Endometrium (tissue), 2 donors: Measurements from ENCODE around the gene MYO1E.
"Not testable (repeated sequence)": the region's sequence is repeated elsewhere in the genome, so short reads cannot be mapped to it uniquely, and the experiment has no call there.

ENCODE experiments used
- FAIRE-seq: peaks from 2 replicates; lab custom pipeline; 2012; peaks lifted over from hg19 to GRCh38; lab: Jason Lieb, UNC
- donor health status: control.
- donor health status: control.

Gene MYO1E

DNA sequence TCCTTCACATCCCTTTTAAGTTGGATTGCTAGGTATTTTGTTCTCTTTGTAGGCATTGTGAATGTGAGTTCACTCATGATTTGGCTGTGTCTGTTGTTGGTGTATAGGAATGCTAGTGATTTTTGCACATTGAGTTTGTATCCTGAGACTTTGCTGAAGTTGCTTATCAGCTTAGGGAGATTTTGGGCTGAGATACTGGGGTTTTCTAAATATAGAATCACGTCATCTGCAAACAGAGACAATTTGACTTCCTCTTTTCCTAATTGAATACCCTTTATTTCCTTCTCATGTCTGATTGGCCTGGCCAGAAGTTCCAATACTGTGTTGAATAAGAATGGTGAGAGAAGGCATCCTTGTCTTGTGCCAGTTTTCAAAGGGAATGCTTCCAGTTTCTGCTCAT lies 245.4 kb downstream of the MYO1E start:
- FAIRE-seq, result not testable (repeated sequence)

DNA sequence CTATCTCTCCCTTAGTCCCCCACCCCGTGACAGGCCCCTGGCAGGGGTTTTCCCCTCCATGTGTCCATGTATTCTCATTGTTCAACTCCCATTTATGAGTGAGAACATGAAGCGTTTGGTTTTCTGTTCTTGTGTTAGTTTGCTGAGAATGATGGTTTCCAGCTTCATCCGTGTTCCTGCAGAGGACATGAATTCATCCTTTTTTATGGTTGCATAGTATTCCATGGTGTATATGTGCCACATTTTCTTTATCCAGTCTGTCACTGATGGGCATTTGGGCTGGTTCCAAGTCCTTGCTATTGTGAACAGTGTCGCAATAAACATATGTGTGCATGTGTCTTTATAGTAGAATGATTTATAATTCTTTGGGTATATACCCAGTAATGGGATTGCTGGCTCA lies 247.0 kb downstream of the MYO1E start:
- not testable (repeated sequence) for FAIRE-seq

GRCh38 chr15:59124261-59124660 lies 248.4 kb downstream of the MYO1E start:
- FAIRE-seq, result no peak

- no peak for FAIRE-seq
Observed at GRCh38 chr15:59120937-59121336, 251.7 kb downstream of the MYO1E start.

DNA sequence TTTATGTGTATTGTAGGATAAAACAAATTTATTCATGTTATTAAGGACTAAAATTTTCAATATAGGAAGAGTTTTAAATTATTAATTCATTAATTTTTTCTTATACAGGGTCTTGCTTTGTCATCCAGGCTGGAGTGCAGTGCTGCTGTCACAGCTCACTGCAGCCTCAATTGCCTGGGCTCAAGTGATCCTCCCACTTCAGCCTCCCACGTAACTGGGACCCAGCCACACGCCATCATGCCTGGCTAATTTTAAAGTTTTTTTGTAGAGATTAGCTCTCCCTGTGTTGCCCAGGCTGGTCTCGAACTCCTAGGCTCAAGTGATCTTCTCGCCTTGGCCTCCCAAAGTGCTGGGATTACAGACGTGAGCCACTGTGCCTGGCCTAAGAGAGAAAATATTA lies 253.0 kb downstream of the MYO1E start:
- no peak for FAIRE-seq

GRCh38 chr15:59116771-59117170 lies 255.9 kb downstream of the MYO1E start:
- FAIRE-seq, result no peak

GRCh38 chr15:59116141-59116540 lies 256.5 kb downstream of the MYO1E start:
- FAIRE-seq, result no peak

DNA sequence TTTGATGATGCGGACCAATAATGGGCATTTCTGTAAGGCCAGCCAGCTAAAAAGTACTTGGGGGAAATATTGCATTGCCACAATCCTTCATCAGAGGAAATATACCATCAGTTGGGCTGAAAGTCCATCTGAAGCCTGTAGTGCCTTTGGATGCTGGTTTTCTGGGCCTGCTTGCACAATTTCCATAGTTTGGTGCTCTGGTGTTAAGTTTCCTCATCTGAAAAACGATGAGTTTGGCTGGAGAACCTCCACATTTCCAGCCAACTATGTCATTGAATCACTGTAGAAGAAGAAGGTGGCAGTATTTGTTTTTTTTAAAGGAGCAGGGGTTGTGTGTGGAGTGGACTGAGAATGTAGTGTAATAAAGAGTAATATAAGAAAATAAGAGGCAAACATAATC lies 257.6 kb downstream of the MYO1E start:
- no peak for FAIRE-seq

DNA sequence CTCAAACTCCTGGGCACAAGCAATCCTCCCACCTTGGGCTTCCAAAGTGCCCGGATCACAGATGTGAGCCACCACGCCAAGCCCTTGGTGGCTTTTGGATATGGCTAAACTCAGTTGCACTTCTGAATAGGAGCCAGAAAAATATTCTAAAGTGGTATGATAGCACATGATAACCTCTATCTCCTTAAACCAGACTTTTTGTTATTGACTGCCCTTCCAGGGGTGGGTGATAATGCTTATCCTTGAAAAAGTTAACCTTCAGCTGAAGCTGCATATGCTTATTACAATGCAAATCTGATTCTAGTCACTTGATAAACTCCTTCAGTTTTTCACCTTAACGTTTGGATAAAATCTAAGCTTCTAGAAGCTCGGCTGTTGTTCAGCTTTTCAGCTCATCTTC lies 261.4 kb downstream of the MYO1E start:
- no peak for FAIRE-seq

DNA sequence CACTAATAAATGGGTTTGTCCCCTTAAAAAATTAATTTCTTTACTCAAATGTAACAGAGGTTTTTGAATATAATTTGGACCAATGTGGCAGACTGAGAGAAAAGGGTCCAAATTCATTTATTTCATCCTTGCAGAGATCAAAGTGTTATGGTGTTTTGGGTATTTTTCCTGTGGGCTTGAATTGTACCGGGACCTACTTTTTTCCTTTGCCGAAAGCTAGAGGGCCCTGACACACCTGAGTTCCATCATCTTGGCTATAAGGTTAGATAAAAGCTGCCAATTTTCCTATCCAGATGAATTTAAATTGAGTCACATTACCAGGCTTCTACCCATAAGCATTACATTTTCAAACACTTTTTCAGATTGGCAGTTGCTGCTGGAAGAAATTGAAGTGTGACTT lies 266.8 kb downstream of the MYO1E start:
- FAIRE-seq, result no peak

- FAIRE-seq, result peak; percentile 84
Observed at GRCh38 chr15:59104912-59105732, 267.5 kb downstream of the MYO1E start, which contains the start of gene CCNB2. Gene CCNB2 (plus strand): TSS chr15:59105146. CDS start chr15:59105269, 123 bp downstream.

DNA sequence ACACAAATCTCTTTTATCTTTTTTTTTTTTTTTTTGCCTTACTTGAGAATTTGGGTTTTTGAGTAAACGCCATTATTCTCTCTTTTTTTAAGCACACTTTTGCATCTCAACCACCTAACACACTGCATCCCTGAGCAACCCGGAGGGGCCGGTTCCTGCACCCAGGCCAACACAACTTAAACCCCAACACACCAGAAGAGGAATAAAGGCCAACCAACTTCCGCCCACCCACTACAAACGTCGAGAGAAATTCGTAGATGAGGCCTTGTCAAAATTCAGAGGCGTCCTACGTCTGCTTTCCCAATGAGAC lies 268.1 kb downstream of the MYO1E start:
- FAIRE-seq, result no peak

- FAIRE-seq, result no peak
Observed at GRCh38 chr15:59099162-59099685, 273.4 kb downstream of the MYO1E start.

- FAIRE-seq, result no peak
Observed at GRCh38 chr15:59096429-59096828, 276.2 kb downstream of the MYO1E start.

GRCh38 chr15:59094077-59094476 lies 278.6 kb downstream of the MYO1E start:
- FAIRE-seq, result no peak

GRCh38 chr15:59087731-59088130 lies 284.9 kb downstream of the MYO1E start:
- FAIRE-seq, result no peak
